Activated CD8-positive, alpha-beta memory T cell treated with anti-CD3 and anti-CD28 coated beads, Interleukin-2, amount 10 ng/mL, durations not matched to agents 7 days and 5 days (primary cell): ENCODE results near the gene TMPRSS11F. TPM values are rescaled to one million over a fixed set of nuclear protein-coding genes. Genes with fewer than 3 reads are reported as not detected.

Experiments
- ATAC-seq: fragments of 150-1000 bp; cut with Tn5 transposase; one replicate; pipeline ENCODE4 v1.10.0; 2021; ENCODE audit warnings: moderate library complexity
- CTCF ChIA-PET: fragments of 350-600 bp; sonication (Branson Sonifier 250); formaldehyde crosslinking; loops from one replicate; lab custom pipeline; 2021; ENCODE audit warnings: antibody characterized with exemption; lab: Charles Lee
- DNase-seq: peaks from one replicate; pipeline ENCODE4 v3.0.0-alpha.2; 2020
- H3K27ac Mint-ChIP-seq: one replicate; pipeline ENCODE4 v1.8.0; 2021; ENCODE audit warnings: mild to moderate bottlenecking, mixed read lengths
- H3K27me3 Mint-ChIP-seq: one replicate; pipeline ENCODE4 v1.8.0; 2021; ENCODE audit warnings: mixed read lengths
- H3K36me3 Mint-ChIP-seq: one replicate; pipeline ENCODE4 v1.8.0; 2021; ENCODE audit warnings: mild to moderate bottlenecking, mixed read lengths
- H3K4me1 Mint-ChIP-seq: one replicate; pipeline ENCODE4 v1.8.0; 2021; ENCODE audit warnings: mixed read lengths
- H3K4me3 Mint-ChIP-seq: one replicate; pipeline ENCODE4 v1.8.0; 2021; ENCODE audit warnings: mild to moderate bottlenecking, moderate library complexity, mixed read lengths
- H3K9me3 Mint-ChIP-seq: one replicate; pipeline ENCODE4 v1.8.0; 2022; ENCODE audit warnings: low read depth, mixed read lengths
- total RNA-seq, 2 experiments: library from RNA; stranded (reverse); gene quantifications; one replicate each; pipeline ENCODE4 v1.2.3, GENCODE V29; 2021

The TMPRSS11F gene
- total RNA-seq, 2 experiments from 2014 or later, result not detected

- CTCF ChIA-PET, result no interaction called here
- Mint-ChIP-seq H3K27ac (no peak overlapping the region), H3K4me1 (no peaks in the 10 kb centered on the region), H3K9me3 (no peaks in the 10 kb centered on the region), H3K4me3 (no peak overlapping the region), H3K27me3 (no peaks in the 10 kb centered on the region), H3K36me3 (no peaks in the 10 kb centered on the region)
- DNase-seq (no peak), ATAC-seq (no peak)
Observed at GRCh38 chr4:68141852-68142251, 12.2 kb upstream of the TMPRSS11F start.

GRCh38 chr4:68132342-68132741, 2.7 kb upstream of the TMPRSS11F start:
- CTCF ChIA-PET, result no interaction called here
- H3K9me3 Mint-ChIP-seq, result no peaks in the 10 kb centered on the region
- H3K36me3 Mint-ChIP-seq, result no peaks in the 10 kb centered on the region

DNA sequence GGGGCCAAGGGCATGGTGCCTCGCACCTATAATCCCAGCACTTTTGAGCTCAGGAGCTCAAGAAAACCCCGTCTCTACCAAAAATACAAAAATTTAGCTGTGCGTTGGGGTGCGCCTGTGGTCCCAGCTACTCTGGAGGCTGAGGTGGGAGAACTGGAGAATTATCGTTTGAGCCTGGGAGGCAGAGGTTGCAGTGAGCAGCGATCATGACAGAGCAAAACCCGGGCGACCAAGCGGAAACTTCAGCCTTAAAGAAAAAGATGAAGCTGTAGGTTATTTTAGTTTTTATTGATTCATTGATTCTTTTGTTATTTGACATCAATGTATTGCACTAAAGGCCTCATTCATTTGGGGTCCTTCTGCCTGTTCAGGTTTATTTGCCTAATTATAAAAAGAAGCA, 5.4 kb downstream of the TMPRSS11F start:
- ATAC-seq (no peak), DNase-seq (no peak)
- no peak overlapping the region for H3K4me3 Mint-ChIP-seq
- no peaks in the 10 kb centered on the region for H3K36me3 Mint-ChIP-seq
- CTCF ChIA-PET, result no interaction called here
- no peak overlapping the region for H3K27ac Mint-ChIP-seq
- H3K9me3 Mint-ChIP-seq, result no peaks in the 10 kb centered on the region
- H3K4me1 Mint-ChIP-seq, result no peaks in the 10 kb centered on the region
- no peaks in the 10 kb centered on the region for H3K27me3 Mint-ChIP-seq

More at GRCh38 chr4:68132342-68132741, 2.7 kb upstream of the TMPRSS11F start:
- no peaks in the 10 kb centered on the region for H3K4me1 Mint-ChIP-seq
- no peak overlapping the region for H3K4me3 Mint-ChIP-seq
- ATAC-seq (no peak), DNase-seq (no peak)
- H3K27ac Mint-ChIP-seq, result no peak overlapping the region
- H3K27me3 Mint-ChIP-seq, result no peaks in the 10 kb centered on the region

DNA sequence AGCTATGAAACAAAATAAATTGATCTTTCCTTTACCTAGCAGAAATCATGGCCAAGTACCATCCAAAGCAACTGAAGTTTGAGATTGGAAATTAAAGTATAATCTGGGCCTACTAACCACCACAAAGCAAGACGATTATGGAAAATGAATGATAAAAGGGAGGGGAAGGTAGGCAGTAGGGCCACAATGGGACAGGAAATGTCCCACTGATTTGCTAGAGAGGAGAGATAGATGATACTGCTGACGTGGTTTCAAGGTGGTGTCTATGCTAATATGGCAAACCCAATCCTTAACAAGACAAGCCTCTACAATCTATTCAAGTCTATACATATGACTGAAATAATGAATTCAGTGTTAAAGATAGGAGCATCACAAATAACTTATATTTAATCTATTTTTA, 6.1 kb downstream of the TMPRSS11F start:
- CTCF ChIA-PET, result interaction anchor here (1.1 kb wide), 1 partner anchor 10 kb away, joined by 3 read pairs; no protein-coding TSS in a partner anchor
- ATAC-seq (no peak), DNase-seq (no peak)
- Mint-ChIP-seq H3K36me3 (no peaks in the 10 kb centered on the region), H3K4me3 (no peak overlapping the region), H3K9me3 (no peaks in the 10 kb centered on the region), H3K4me1 (no peaks in the 10 kb centered on the region), H3K27ac (no peak overlapping the region), H3K27me3 (no peaks in the 10 kb centered on the region)

DNA sequence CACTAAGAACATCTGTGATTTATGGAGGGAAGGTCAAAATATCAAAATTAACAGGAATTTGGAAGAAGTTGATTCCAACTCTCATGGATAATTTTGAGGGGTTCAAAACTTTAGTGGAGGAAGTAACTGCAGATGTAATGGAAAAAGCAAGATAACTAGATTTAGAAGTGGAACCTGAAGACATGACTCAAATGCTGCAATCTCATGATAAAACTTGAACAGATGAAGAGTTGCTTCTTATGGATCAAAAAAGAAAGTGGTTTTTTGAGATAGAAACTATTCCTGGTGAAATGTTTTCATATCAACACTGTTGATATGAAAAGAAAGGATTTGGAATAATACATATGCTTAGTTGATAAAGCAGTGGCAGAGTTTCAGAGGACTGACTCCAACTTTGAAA, 9.7 kb downstream of the TMPRSS11F start:
- ATAC-seq (no peak), DNase-seq (no peak)
- H3K4me3 Mint-ChIP-seq, result no peak overlapping the region
- CTCF ChIA-PET, result no interaction called here
- no peaks in the 10 kb centered on the region for H3K4me1 Mint-ChIP-seq
- no peak overlapping the region for H3K27ac Mint-ChIP-seq
- H3K27me3 Mint-ChIP-seq, result no peaks in the 10 kb centered on the region
- no peaks in the 10 kb centered on the region for H3K9me3 Mint-ChIP-seq
- no peaks in the 10 kb centered on the region for H3K36me3 Mint-ChIP-seq

DNA sequence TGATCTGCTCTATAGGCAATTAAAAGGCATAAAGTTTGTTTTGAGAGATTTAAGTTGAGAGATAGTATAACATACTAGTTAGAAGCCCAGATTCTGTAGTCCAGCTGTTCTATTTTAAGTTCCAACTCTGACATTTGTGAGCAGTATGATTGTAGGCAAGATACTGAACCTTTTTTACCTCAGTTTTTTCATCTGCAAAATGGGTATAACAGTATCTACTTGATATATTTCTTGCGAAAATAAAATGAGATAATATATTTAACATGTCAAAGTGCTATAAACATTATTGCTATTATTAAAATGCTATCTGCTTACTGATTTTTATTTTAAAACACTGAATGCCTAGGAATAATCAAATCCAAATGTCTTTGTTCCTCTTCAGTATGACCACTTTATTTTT, 19.2 kb downstream of the TMPRSS11F start:
- DNase-seq, result no peak
- Mint-ChIP-seq H3K27me3 (no peaks in the 10 kb centered on the region), H3K4me1 (no peaks in the 10 kb centered on the region), H3K36me3 (no peaks in the 10 kb centered on the region), H3K9me3 (no peaks in the 10 kb centered on the region), H3K4me3 (no peak overlapping the region), H3K27ac (no peak overlapping the region)
- ATAC-seq, result no peak
- CTCF ChIA-PET, result no interaction called here

DNA sequence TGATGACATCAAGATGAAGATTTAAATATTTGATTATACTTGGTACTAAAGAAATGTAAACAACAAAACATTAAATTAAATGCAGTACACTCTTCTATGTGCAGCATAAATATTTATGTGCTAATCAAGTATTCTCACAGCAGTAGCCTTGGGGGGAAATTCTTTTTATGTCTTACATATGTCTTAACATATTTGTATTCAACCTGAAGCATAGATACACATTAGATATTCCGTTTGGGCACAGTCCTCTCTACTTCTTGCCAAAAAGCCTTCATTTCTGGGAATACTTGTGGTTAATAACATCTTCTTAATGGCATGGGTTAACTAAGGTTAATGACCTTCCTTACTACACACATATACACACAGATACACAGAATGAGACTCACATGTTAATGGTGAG, 19.8 kb downstream of the TMPRSS11F start:
- no peak overlapping the region for H3K27ac Mint-ChIP-seq
- H3K27me3 Mint-ChIP-seq, result no peaks in the 10 kb centered on the region
- no peak for ATAC-seq
- DNase-seq, result no peak
- H3K4me3 Mint-ChIP-seq, result no peak overlapping the region
- H3K36me3 Mint-ChIP-seq, result no peaks in the 10 kb centered on the region
- H3K9me3 Mint-ChIP-seq, result no peaks in the 10 kb centered on the region
- no peaks in the 10 kb centered on the region for H3K4me1 Mint-ChIP-seq
- CTCF ChIA-PET, result no interaction called here

- DNase-seq, result no peak
- CTCF ChIA-PET, result no interaction called here
- ATAC-seq, result no peak
- Mint-ChIP-seq H3K4me1 (no peaks in the 10 kb centered on the region), H3K27ac (no peak overlapping the region), H3K36me3 (no peaks in the 10 kb centered on the region), H3K9me3 (peaks cover 2% of the 10 kb centered on the region), H3K27me3 (no peaks in the 10 kb centered on the region), H3K4me3 (no peak overlapping the region)
Observed at GRCh38 chr4:68082758-68083157, 46.9 kb downstream of the TMPRSS11F start.

GRCh38 chr4:68079928-68080327, 49.7 kb downstream of the TMPRSS11F start:
- DNase-seq (no peak), ATAC-seq (no peak)
- Mint-ChIP-seq H3K4me1 (no peaks in the 10 kb centered on the region), H3K36me3 (no peaks in the 10 kb centered on the region), H3K9me3 (peaks cover 2% of the 10 kb centered on the region), H3K4me3 (no peak overlapping the region), H3K27ac (no peak overlapping the region), H3K27me3 (no peaks in the 10 kb centered on the region)
- CTCF ChIA-PET, result no interaction called here

DNA sequence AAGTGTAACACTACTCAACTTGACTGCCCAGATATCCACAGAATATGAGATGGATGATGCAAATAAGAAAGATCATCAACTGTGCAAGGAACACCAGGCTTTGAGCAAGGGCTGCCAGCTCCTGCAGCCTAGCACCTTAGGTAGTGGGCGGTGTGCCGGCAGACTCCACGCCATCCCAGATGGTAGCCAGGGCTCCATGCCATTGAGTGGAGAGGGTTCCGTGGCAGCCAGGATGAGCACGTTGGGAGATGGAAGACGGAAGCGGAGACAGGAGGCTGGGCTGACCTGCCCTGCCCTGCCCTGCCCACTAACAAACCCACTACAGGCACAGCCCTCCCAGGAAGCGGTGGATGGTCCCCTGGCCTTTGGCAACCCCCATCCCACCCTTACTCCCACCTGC, 51.9 kb downstream of the TMPRSS11F start:
- ATAC-seq, result no peak
- Mint-ChIP-seq H3K27ac (no peak overlapping the region), H3K4me1 (no peaks in the 10 kb centered on the region), H3K4me3 (no peak overlapping the region), H3K36me3 (no peaks in the 10 kb centered on the region), H3K27me3 (no peaks in the 10 kb centered on the region), H3K9me3 (no peaks in the 10 kb centered on the region)
- CTCF ChIA-PET, result no interaction called here
- no peak for DNase-seq

DNA sequence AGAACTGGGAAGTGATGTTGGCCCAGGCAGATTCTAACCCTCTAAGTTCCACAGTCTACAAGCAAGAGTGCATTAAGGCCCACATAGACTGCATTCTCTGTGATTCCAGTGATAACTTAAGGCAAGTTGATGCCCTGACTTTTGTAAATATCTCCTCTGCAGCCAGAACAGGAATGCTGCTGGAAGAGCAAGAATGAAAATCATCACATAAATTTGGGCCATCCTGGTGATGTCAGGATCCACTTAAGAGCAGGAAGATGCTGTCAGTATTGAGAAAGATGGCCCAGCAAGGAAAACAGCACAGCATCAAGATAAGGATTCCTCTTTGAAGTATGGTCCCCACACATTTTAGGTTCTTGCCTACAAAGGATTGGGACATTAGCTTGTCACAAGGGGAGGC, 52.4 kb downstream of the TMPRSS11F start:
- DNase-seq (no peak), ATAC-seq (no peak)
- H3K27ac Mint-ChIP-seq, result no peak overlapping the region
- no peaks in the 10 kb centered on the region for H3K27me3 Mint-ChIP-seq
- CTCF ChIA-PET, result no interaction called here
- no peaks in the 10 kb centered on the region for H3K4me1 Mint-ChIP-seq
- no peaks in the 10 kb centered on the region for H3K9me3 Mint-ChIP-seq
- no peaks in the 10 kb centered on the region for H3K36me3 Mint-ChIP-seq
- no peak overlapping the region for H3K4me3 Mint-ChIP-seq

DNA sequence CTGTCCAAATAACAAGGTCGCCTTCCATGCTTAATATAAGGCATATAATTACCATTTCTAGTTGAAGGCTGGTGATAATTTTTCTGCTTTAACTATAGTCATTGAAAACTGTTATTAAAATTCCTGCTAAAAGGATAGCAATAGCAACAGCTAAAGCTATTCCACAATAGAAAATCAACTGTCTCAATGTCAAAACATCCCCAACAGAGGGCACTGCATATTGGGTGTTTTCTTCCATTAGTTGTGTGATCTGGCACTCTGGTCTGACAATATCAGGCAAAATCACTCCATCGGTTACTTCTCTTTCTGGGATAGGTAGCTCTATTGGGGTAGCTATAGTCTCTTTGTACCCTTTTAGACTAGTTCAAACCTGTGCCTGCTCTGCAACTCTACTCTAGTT, 53.5 kb downstream of the TMPRSS11F start:
- H3K27ac Mint-ChIP-seq, result no peak overlapping the region
- H3K9me3 Mint-ChIP-seq, result no peaks in the 10 kb centered on the region
- no peaks in the 10 kb centered on the region for H3K36me3 Mint-ChIP-seq
- no peaks in the 10 kb centered on the region for H3K4me1 Mint-ChIP-seq
- CTCF ChIA-PET, result no interaction called here
- DNase-seq, result no peak
- no peak for ATAC-seq
- no peak overlapping the region for H3K4me3 Mint-ChIP-seq
- no peaks in the 10 kb centered on the region for H3K27me3 Mint-ChIP-seq

DNA sequence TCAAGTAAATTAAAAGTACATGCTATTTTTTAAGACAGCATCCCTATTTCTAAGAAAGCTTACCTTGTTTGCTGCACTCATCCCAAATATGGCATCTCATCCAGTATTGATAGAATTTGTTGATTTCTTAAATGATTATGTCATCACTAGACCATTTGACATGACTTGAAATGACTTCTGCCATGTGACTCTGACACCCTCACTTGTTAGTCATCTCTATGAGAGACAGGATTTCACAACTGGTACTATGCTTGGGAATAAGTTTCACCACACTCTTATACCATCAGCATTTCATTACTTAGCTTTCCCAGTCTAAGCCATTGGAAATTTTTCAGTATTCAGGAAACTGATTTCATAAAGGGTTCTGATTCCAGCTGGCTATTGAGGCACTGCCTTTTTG, 55.3 kb downstream of the TMPRSS11F start:
- H3K4me1 Mint-ChIP-seq, result no peaks in the 10 kb centered on the region
- no peak overlapping the region for H3K4me3 Mint-ChIP-seq
- H3K36me3 Mint-ChIP-seq, result no peaks in the 10 kb centered on the region
- H3K27ac Mint-ChIP-seq, result no peak overlapping the region
- H3K27me3 Mint-ChIP-seq, result no peaks in the 10 kb centered on the region
- ATAC-seq (no peak), DNase-seq (no peak)
- CTCF ChIA-PET, result interaction anchor here (0.6 kb wide), 1 partner anchor 264 kb away, joined by 3 read pairs; no protein-coding TSS in a partner anchor
- H3K9me3 Mint-ChIP-seq, result no peaks in the 10 kb centered on the region

- H3K36me3 Mint-ChIP-seq, result no peaks in the 10 kb centered on the region
- CTCF ChIA-PET, result no interaction called here
- DNase-seq (no peak), ATAC-seq (no peak)
- no peaks in the 10 kb centered on the region for H3K9me3 Mint-ChIP-seq
- no peak overlapping the region for H3K4me3 Mint-ChIP-seq
- no peak overlapping the region for H3K27ac Mint-ChIP-seq
- peaks cover 3% of the 10 kb centered on the region for H3K27me3 Mint-ChIP-seq
- no peaks in the 10 kb centered on the region for H3K4me1 Mint-ChIP-seq
Observed at GRCh38 chr4:68070302-68070701, 59.4 kb downstream of the TMPRSS11F start.

- Mint-ChIP-seq H3K9me3 (no peaks in the 10 kb centered on the region), H3K27ac (no peak overlapping the region), H3K36me3 (no peaks in the 10 kb centered on the region), H3K27me3 (no peaks in the 10 kb centered on the region), H3K4me3 (no peak overlapping the region), H3K4me1 (no peaks in the 10 kb centered on the region)
- ATAC-seq, result no peak
- CTCF ChIA-PET, result no interaction called here
- DNase-seq, result no peak
Observed at GRCh38 chr4:68062501-68062900, 67.2 kb downstream of the TMPRSS11F start.
